CD14-positive monocyte (primary cell): ENCODE results near the gene TDP1. TPM values are rescaled to one million over a fixed set of nuclear protein-coding genes. Genes with fewer than 3 reads are reported as not detected.

Source experiments
- DNase-seq, 3 donors: peaks; one replicate each; pipeline ENCODE4 v3.0.0-alpha.2; 2011 to 2022
- H2AFZ ChIP-seq: 2 replicates; pipeline ENCODE4 v1.6.0; 2012; ENCODE audit warnings: mild to moderate bottlenecking, low read depth, low read length, inconsistent platforms; ENCODE audit not compliant: insufficient read depth, poor library complexity, severe bottlenecking
- H3K27ac ChIP-seq, 2 donors: 1 replicate in 1 of 2; 2 replicates in 1 of 2; pipeline ENCODE4 v1.5.1; 2012 to 2013; ENCODE audit warnings: low read length in 2 of 2, control low read depth in 1 of 2, inconsistent platforms in 1 of 2, low read depth in 1 of 2, mild to moderate bottlenecking in 1 of 2
- H3K27me3 ChIP-seq, 2 donors: one replicate each; pipeline versions ENCODE4 v1.6.0 to v1.6.1; 2011 to 2013; ENCODE audit warnings: low read length in 2 of 2; ENCODE audit not compliant: control insufficient read depth in 2 of 2, insufficient read depth in 2 of 2
- H3K36me3 ChIP-seq, 2 donors: replicated peaks in 1 of 2; 1 replicate in 1 of 2; 2 replicates in 1 of 2; pipeline versions ENCODE4 v1.5.1 to v1.6.1; 2012 to 2013; ENCODE audit warnings: low read length in 2 of 2, control low read depth in 1 of 2, inconsistent platforms in 1 of 2, mild to moderate bottlenecking in 1 of 2; ENCODE audit not compliant: insufficient read depth in 2 of 2, control insufficient read depth in 1 of 2
- H3K4me1 ChIP-seq, 2 donors: 1 replicate in 1 of 2; 2 replicates in 1 of 2; pipeline versions ENCODE4 v1.5.1 to v1.6.1; 2012 to 2013; ENCODE audit warnings: low read length in 2 of 2, control low read depth in 1 of 2, inconsistent platforms in 1 of 2, mild to moderate bottlenecking in 1 of 2, moderate library complexity in 1 of 2; ENCODE audit not compliant: insufficient read depth in 2 of 2, control insufficient read depth in 1 of 2
- H3K4me2 ChIP-seq: replicated peaks from 2 replicates; pipeline ENCODE3; 2012; ENCODE audit warnings: low read length, moderate library complexity, mild to moderate bottlenecking; ENCODE audit not compliant: poor library complexity, severe bottlenecking; ENCODE audit errors: extremely low read depth
- H3K4me3 ChIP-seq, 3 experiments: fragments of 200-600 bp in 1 of 3; sonication (generic) in 1 of 3; replicated peaks in 1 of 3; 1 replicate in 2 of 3; 2 replicates in 1 of 3; pipeline ENCODE4 v1.5.1; 2011 to 2013; ENCODE audit warnings: low read length in 3 of 3, mild to moderate bottlenecking in 3 of 3, control low read depth in 2 of 3, low read depth in 2 of 3, inconsistent platforms in 1 of 3, moderate library complexity in 1 of 3
- H3K79me2 ChIP-seq: 2 replicates; pipeline ENCODE4 v1.6.0; 2012; ENCODE audit warnings: mild to moderate bottlenecking, control low read depth, inconsistent platforms, low read length, moderate library complexity; ENCODE audit not compliant: insufficient read depth
- H3K9ac ChIP-seq: 2 replicates; pipeline ENCODE4 v1.6.0; 2017; ENCODE audit warnings: low read length, mild to moderate bottlenecking; ENCODE audit not compliant: insufficient read depth, poor library complexity, severe bottlenecking
- H3K9me3 ChIP-seq, 2 donors: replicated peaks in 1 of 2; 1 replicate in 1 of 2; 2 replicates in 1 of 2; pipeline versions ENCODE4 v1.5.1 to v1.6.1; 2012 to 2013; ENCODE audit warnings: low read length in 2 of 2, control low read depth in 1 of 2; ENCODE audit not compliant: control insufficient read depth in 1 of 2, insufficient read depth in 1 of 2
- H4K20me1 ChIP-seq: 2 replicates; pipeline ENCODE4 v1.6.0; 2012; ENCODE audit warnings: mild to moderate bottlenecking, low read length, control low read depth, moderate library complexity; ENCODE audit not compliant: insufficient read depth
- H3K27ac Mint-ChIP-seq, 7 donors: one replicate each; pipeline ENCODE4 v1.8.0; 2020; ENCODE audit warnings: mild to moderate bottlenecking in 7 of 7, mixed read lengths in 7 of 7, moderate library complexity in 6 of 7, inconsistent platforms in 2 of 7
- H3K27me3 Mint-ChIP-seq, 3 donors: one replicate each; pipeline ENCODE4 v1.8.0; 2021 to 2022; ENCODE audit warnings: low read depth in 3 of 3, mild to moderate bottlenecking in 3 of 3, mixed read lengths in 3 of 3, moderate library complexity in 3 of 3, inconsistent platforms in 1 of 3
- H3K36me3 Mint-ChIP-seq, 2 donors: one replicate each; pipeline ENCODE4 v1.8.0; 2020; ENCODE audit warnings: mixed read lengths in 2 of 2, inconsistent platforms in 1 of 2, mild to moderate bottlenecking in 1 of 2
- H3K4me1 Mint-ChIP-seq: one replicate; pipeline ENCODE4 v1.8.0; 2020; ENCODE audit warnings: mild to moderate bottlenecking, mixed read lengths
- H3K4me3 Mint-ChIP-seq, 2 donors: one replicate each; pipeline ENCODE4 v1.8.0; 2020; ENCODE audit warnings: mild to moderate bottlenecking in 2 of 2, mixed read lengths in 2 of 2, moderate library complexity in 1 of 2
- H3K9me3 Mint-ChIP-seq, 7 donors: one replicate each; pipeline ENCODE4 v1.8.0; 2020 to 2022; ENCODE audit warnings: mixed read lengths in 7 of 7, mild to moderate bottlenecking in 6 of 7, moderate library complexity in 6 of 7, inconsistent platforms in 2 of 7
- WGBS: methylation state at CpG from one replicate; pipeline ENCODE4 v1.1.5; 2013; ENCODE audit warnings: missing lambda C conversion rate; ENCODE audit not compliant: insufficient coverage; 5-methylcytosine and 5-hydroxymethylcytosine counted together
- intact Hi-C, 2 donors: fragments of 100-400 bp; cut with micrococcal nuclease; formaldehyde crosslinking; loops; one replicate each; pipeline versions ENCODE4 v1.15.0 to v1.15.1; 2023
- polyA plus RNA-seq, 3 donors: library from polyadenylated mRNA; depleted of rRNA in 1 of 3; unstranded in 2 of 3; stranded (reverse) in 1 of 3; fragments of 300-500 nt in 2 of 3; fragments of >200 nt in 1 of 3; fragmentation: Illumina TruSeq in 2 of 3; gene quantifications; 1 replicate in 2 of 3; 2 replicates in 1 of 3; pipeline ENCODE4 v1.2.3, GENCODE V29; 2012 to 2021
- TF ChIP-seq, protein P1 (sequence below): fragments of 200-600 bp; IDR thresholded peaks from one replicate; pipeline ENCODE4 v1.8.0; 2022; ENCODE audit warnings: antibody characterized with exemption, mild to moderate bottlenecking

The TDP1 gene
- polyA plus RNA-seq, 3 donors, result 9.2 to 13.4 (median 10.6) TPM

DNA sequence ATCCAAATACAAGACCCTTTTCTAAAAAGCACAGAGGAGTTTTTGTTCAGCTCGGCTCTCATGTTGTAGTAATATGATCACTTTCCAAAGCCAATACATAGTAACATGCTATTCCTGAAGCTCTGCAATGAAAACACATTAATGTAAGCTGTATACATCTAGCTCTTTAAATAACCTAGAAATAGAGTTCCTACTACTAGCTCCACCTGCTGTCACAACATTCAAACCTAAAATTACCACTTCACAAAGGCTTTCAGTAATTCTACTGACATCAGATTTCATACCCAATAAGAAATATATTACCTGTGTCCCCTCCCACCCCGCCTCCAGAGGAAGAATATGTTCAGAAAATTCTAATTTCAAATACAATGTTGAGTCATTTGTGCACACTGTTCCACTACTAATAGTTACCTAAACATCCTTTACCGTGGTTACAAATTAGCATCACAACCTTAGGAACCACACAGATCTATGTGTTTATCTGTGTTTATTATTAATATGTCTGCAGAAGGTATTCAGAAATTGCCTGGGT lies 19.0 kb upstream of the TDP1 start:
- intact Hi-C loops, result loop anchor here in 1 of 2 donors (10.0 kb wide), 1 partner anchor 298 kb away; no protein-coding TSS in a partner anchor
- TF ChIP-seq, protein P1, sequence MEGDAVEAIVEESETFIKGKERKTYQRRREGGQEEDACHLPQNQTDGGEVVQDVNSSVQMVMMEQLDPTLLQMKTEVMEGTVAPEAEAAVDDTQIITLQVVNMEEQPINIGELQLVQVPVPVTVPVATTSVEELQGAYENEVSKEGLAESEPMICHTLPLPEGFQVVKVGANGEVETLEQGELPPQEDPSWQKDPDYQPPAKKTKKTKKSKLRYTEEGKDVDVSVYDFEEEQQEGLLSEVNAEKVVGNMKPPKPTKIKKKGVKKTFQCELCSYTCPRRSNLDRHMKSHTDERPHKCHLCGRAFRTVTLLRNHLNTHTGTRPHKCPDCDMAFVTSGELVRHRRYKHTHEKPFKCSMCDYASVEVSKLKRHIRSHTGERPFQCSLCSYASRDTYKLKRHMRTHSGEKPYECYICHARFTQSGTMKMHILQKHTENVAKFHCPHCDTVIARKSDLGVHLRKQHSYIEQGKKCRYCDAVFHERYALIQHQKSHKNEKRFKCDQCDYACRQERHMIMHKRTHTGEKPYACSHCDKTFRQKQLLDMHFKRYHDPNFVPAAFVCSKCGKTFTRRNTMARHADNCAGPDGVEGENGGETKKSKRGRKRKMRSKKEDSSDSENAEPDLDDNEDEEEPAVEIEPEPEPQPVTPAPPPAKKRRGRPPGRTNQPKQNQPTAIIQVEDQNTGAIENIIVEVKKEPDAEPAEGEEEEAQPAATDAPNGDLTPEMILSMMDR, result no peak

DNA sequence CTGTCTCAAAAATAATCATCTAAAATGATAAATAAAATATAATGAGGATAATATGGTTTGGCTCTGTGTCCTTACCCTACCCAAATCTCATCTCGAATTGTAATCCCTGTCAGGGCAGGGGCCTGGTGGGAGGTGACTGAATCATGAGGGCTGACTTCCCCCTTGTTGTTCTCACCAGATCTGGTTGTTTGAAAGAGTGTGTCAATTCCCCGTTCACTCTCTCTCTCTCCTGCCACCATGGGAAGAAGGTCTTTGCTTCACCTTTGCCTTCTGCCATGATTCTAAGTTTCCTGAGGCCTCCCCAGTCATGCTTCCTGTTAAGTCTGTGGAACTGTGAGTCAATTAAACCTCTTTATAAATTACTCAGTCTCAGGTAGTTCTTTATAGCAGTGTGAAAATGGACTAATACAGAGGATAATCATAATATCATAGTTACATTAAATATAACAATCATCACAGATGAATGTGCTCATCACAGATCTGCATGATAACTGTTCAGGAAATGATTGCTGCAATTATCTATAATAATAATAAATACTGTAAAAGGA lies 13.8 kb upstream of the TDP1 start:
- Mint-ChIP-seq H3K36me3 (peaks cover 0 to 14% of the 10 kb centered on the region in 2 donors), H3K27ac (no peak overlapping the region), H3K4me3 (no peak overlapping the region), H3K4me1 (no peaks in the 10 kb centered on the region), H3K27me3 (peaks cover 0 to 2% (median 0%) of the 10 kb centered on the region in 3 donors), H3K9me3 (peaks cover 0 to 3% (median 0%) of the 10 kb centered on the region in 7 donors)
- Histone ChIP-seq H3K4me2 (no peak overlapping the region), H3K27me3 (no peaks in the 10 kb centered on the region), H3K4me1 (no peaks in the 10 kb centered on the region), H3K9ac (no peak overlapping the region), H4K20me1 (no peaks in the 10 kb centered on the region), H3K27ac (no peak overlapping the region), H3K79me2 (no peaks in the 10 kb centered on the region), H3K9me3 (no peaks in the 10 kb centered on the region), H3K36me3 (no peaks in the 10 kb centered on the region), H3K4me3 (no peak overlapping the region), H2AFZ (no peak overlapping the region)
- intact Hi-C loops, result no loop called here
- TF ChIP-seq, protein P1, result no peak
- WGBS, result no CpG with 5 or more reads among the region's 2 CpGs
- DNase-seq, result no peak

More for the DNA sequence above, 19.0 kb upstream of the TDP1 start:
- H3K4me2 ChIP-seq, result no peak overlapping the region
- no peak overlapping the region for H3K27ac ChIP-seq
- H3K9ac ChIP-seq, result no peak overlapping the region
- Mint-ChIP-seq H3K27me3 (peaks cover 0 to 2% (median 0%) of the 10 kb centered on the region in 3 donors), H3K4me1 (no peaks in the 10 kb centered on the region), H3K36me3 (peaks cover 6 to 7% of the 10 kb centered on the region in 2 donors), H3K9me3 (no peaks in the 10 kb centered on the region), H3K4me3 (no peak overlapping the region), H3K27ac (no peak overlapping the region)
- no peaks in the 10 kb centered on the region for H3K9me3 ChIP-seq
- peaks cover 4 to 11% of the 10 kb centered on the region in 2 donors for H3K36me3 ChIP-seq
- H3K79me2 ChIP-seq, result no peaks in the 10 kb centered on the region
- WGBS, result no CpG with 5 or more reads among the region's 3 CpGs
- DNase-seq, result no peak
- H3K4me3 ChIP-seq, result no peak overlapping the region
- H3K27me3 ChIP-seq, result no peaks in the 10 kb centered on the region
- no peaks in the 10 kb centered on the region for H4K20me1 ChIP-seq
- H3K4me1 ChIP-seq, result no peaks in the 10 kb centered on the region
- no peak overlapping the region for H2AFZ ChIP-seq
